NCI-H2029 treated with DMSO at 0.1 percent for 48 hours (cell line): ENCODE measurements around the gene CWC15.
"Not testable (repeated sequence)": the region's sequence is repeated elsewhere in the genome, so short reads cannot be mapped to it uniquely, and the experiment has no call there.

Source experiments
- DNase-seq: peaks from one replicate; lab custom pipeline; 2025; lab: John Stamatoyannopoulos, UW

Gene CWC15

DNA sequence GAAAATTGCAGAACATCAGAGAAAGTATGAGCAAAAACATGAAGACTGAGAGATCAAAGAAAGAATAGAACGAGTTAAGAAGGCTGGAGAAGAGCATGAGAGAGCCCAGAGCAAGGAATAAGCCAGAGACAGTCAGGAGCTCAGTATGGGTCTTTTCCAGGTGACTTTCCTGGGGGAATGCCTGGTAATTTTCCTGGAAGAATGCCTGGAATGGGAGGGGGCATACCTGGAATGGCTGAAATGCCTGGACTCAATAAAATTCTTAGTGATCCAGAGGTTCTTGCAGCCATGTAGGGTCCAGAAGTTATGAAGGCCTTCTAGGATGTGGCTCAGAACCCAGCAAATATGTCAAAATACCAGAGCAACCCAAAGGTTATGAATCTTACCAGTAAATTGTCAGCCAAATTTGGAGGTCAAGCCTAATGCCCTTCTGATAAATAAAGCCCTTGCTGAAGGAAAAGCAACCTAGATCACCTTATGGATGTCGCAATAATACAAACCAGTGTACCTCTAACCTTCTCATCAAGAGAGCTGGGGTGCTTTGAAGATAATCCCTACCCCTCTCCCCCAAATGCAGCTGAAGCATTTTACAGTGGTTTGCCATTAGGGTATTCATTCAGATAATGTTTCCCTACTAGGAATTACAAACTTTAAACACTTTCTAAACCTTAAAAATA, 59.5 kb downstream of the CWC15 start:
- DNase-seq = not testable (repeated sequence)

- DNase-seq = no peak
Measured at GRCh38 chr11:94912806-94913205, 60.5 kb downstream of the CWC15 start.
